Endodermal cell (in vitro differentiated cells): ENCODE results near the gene FAM174C. TPM values are rescaled to one million over a fixed set of nuclear protein-coding genes. Genes with fewer than 3 reads are reported as not detected.

Experiments used
- DNase-seq: peaks from one replicate; pipeline ENCODE4 v3.0.0-alpha.2; 2017
- H3K27ac ChIP-seq: 2 replicates; pipeline ENCODE4 v1.5.1; 2013; ENCODE audit warnings: mild to moderate bottlenecking, low read depth, low read length, moderate library complexity
- H3K27me3 ChIP-seq: 2 replicates; pipeline ENCODE4 v1.6.1; 2013; ENCODE audit warnings: mild to moderate bottlenecking, low read length, moderate library complexity; ENCODE audit not compliant: insufficient read depth, control insufficient read depth, poor library complexity, severe bottlenecking
- H3K36me3 ChIP-seq: 2 replicates; pipeline ENCODE4 v1.7.0; 2013; ENCODE audit warnings: mild to moderate bottlenecking, low read length, moderate library complexity; ENCODE audit not compliant: control insufficient read depth, insufficient read depth
- H3K4me1 ChIP-seq: one replicate; pipeline ENCODE4 v1.7.0; 2013; ENCODE audit warnings: low read length; ENCODE audit not compliant: control insufficient read depth, insufficient read depth
- H3K4me3 ChIP-seq: 2 replicates; pipeline ENCODE4 v1.5.1; 2013; ENCODE audit warnings: mild to moderate bottlenecking, low read length, moderate library complexity
- H3K9ac ChIP-seq: 2 replicates; pipeline ENCODE4 v1.6.1; 2013; ENCODE audit warnings: mild to moderate bottlenecking, low read length, moderate library complexity; ENCODE audit not compliant: poor library complexity, severe bottlenecking; ENCODE audit errors: extremely low read depth
- H3K9me3 ChIP-seq: 2 replicates; pipeline ENCODE4 v1.6.1; 2013; ENCODE audit warnings: mild to moderate bottlenecking, low read length, moderate library complexity; ENCODE audit not compliant: control insufficient read depth
- H3K27ac Mint-ChIP-seq: 2 replicates; pipeline ENCODE4 v1.8.0; 2020; ENCODE audit warnings: mixed read lengths
- H3K27me3 Mint-ChIP-seq: 2 replicates; pipeline ENCODE4 v1.8.0; 2021; ENCODE audit warnings: mild to moderate bottlenecking, mixed read lengths; ENCODE audit not compliant: insufficient read depth
- H3K36me3 Mint-ChIP-seq: 2 replicates; pipeline ENCODE4 v1.8.0; 2020; ENCODE audit warnings: low read depth, mixed read lengths
- H3K4me1 Mint-ChIP-seq: 2 replicates; pipeline ENCODE4 v1.8.0; 2020; ENCODE audit warnings: mixed read lengths
- H3K4me3 Mint-ChIP-seq: 2 replicates; pipeline ENCODE4 v1.8.0; 2020; ENCODE audit warnings: mild to moderate bottlenecking, moderate library complexity, mixed read lengths
- H3K9me3 Mint-ChIP-seq: 2 replicates; pipeline ENCODE4 v1.8.0; 2020; ENCODE audit warnings: mild to moderate bottlenecking, mixed read lengths
- CTCF ChIP-seq: fragments of 200-600 bp; sonication (generic); conservative IDR thresholded peaks from 2 replicates; pipeline ENCODE4 v1.5.0; 2021; ENCODE audit warnings: antibody characterized with exemption, mild to moderate bottlenecking
- WGBS, 2 experiments: methylation state at CpG; one replicate each; pipeline versions ENCODE4 v1.1.5 to v1.1.7; 2013; ENCODE audit warnings: missing lambda C conversion rate in 2 of 2, mixed read lengths in 1 of 2; ENCODE audit not compliant: insufficient coverage in 1 of 2, insufficient read length in 1 of 2; 5-methylcytosine and 5-hydroxymethylcytosine counted together
- total RNA-seq, 2 donors: library from RNA; stranded (reverse); fragmentation: NEBNext Ultra II Directional in 1 of 2; extraction: Animal tissue kit (Norgen Biotek cat#: 25700) in 1 of 2; gene quantifications; 2 replicates in 1 of 2; 3 replicates in 1 of 2; pipeline ENCODE4 v1.2.1, GENCODE V29; 2021

The FAM174C gene
- total RNA-seq, 2 donors from 2014 or later: 45.1 to 46.0 TPM

DNA sequence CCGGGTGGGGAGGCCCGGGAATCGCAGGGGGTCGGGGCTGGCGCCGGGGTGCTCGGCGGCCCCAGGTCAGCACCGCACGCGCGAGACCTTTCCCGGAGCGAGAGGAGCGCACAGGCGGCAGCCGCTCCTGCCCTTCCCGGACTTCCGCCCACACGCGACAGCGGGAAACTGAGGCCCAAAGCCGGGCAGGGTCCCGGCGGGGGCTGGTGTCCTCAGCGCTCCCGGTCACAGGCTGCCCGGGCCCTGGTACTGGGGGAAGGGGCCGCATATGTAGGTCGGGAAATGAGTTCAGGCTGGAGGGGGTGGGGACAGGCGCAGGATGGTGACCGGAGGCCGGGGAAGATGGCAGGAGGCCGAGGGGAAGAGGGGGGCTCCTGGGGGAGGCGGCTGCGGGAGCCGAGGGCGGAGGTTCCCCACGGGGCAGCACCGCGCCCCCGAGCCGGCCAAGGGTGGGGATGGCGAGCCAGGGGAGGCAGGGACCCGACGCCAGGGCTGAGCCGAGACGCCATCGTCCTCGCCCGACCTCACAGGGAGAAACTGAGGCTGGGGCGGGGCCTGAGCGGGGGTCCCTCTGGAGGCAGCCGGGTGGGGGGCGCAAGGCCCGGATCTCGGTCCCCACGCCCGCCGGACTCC lies 38.2 kb upstream of the FAM174C start:
- TF ChIP-seq CTCF: no peak
- H3K4me1 Mint-ChIP-seq: peaks cover 9% of the 10 kb centered on the region
- H3K36me3 ChIP-seq: peaks cover 9% of the 10 kb centered on the region
- H3K27me3 Mint-ChIP-seq: no peaks in the 10 kb centered on the region
- peak overlapping the region; percentile 78 for H3K4me3 ChIP-seq
- H3K36me3 Mint-ChIP-seq: peaks cover 11% of the 10 kb centered on the region
- peak; percentile 67 for DNase-seq
- peak overlapping the region; percentile 60 for H3K4me3 Mint-ChIP-seq
- H3K9ac ChIP-seq: peak overlapping the region; percentile 47
- H3K9me3 Mint-ChIP-seq: no peaks in the 10 kb centered on the region
- H3K27me3 ChIP-seq: no peaks in the 10 kb centered on the region
- H3K4me1 ChIP-seq: no peaks in the 10 kb centered on the region
- peak overlapping the region; percentile 57 for H3K27ac ChIP-seq
- H3K9me3 ChIP-seq: no peaks in the 10 kb centered on the region
- WGBS, 2 experiments: 1 to 3% methylated on average over 23 to 60 of the region's 60 CpGs
- no peak overlapping the region for H3K27ac Mint-ChIP-seq

DNA sequence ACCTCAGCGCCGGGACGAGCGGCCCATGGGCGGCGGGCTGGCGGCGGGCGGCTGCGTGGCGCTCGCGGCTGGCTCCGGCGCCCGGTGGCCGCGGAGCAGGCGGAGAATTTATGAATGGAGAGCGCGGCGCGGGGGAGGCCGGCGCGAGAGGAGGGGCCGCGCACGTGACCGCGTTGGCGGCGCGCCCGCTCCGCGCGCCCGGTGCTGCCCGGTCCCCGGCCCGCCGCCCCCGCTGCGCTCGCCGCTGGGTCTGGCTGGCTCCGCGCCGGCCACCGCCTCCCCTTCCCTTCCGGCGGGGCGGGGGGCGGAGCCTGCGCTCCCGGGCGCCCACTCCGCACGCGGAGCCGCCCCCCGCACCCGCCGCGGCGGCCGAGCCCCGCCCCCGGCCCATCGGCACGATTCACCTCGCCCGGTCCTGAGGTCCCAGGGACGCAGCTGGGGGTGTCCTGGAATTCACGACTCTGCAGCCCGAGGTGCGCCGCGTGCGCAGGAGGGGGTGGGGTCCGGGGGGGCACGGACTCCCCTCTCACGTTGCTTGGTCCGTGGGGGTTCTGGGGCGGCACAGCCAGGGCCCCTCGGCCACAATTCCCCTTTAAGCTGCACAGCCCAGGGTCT lies 37.5 kb upstream of the FAM174C start, which contains the start of gene CBARP:
Gene CBARP (minus strand): TSS at position 252 of the 615 bp plus-strand sequence. CDS start 1,905 bp downstream, outside the sequence.
- TF ChIP-seq CTCF: no peak
- H3K9me3 ChIP-seq: no peaks in the 10 kb centered on the region
- H3K27me3 Mint-ChIP-seq: no peaks in the 10 kb centered on the region
- peak within 1 kb of the TSS; percentile 85 for H3K27ac Mint-ChIP-seq
- H3K4me3 ChIP-seq: peak within 1 kb of the TSS; percentile 78
- H3K27me3 ChIP-seq: no peaks in the 10 kb centered on the region
- H3K9ac ChIP-seq: peak within 1 kb of the TSS; percentile 47
- peaks cover 3% of the 10 kb centered on the region for H3K36me3 ChIP-seq
- no peaks in the 10 kb centered on the region for H3K9me3 Mint-ChIP-seq
- WGBS, 2 experiments: 1% methylated on average over 18 to 87 of the region's 87 CpGs
- H3K4me1 ChIP-seq: no peaks in the 10 kb centered on the region
- H3K36me3 Mint-ChIP-seq: peaks cover 5% of the 10 kb centered on the region
- H3K27ac ChIP-seq: peak within 1 kb of the TSS; percentile 57
- peaks cover 9% of the 10 kb centered on the region for H3K4me1 Mint-ChIP-seq
- DNase-seq: peak; percentile 83
- peak within 1 kb of the TSS; percentile 76 for H3K4me3 Mint-ChIP-seq

DNA sequence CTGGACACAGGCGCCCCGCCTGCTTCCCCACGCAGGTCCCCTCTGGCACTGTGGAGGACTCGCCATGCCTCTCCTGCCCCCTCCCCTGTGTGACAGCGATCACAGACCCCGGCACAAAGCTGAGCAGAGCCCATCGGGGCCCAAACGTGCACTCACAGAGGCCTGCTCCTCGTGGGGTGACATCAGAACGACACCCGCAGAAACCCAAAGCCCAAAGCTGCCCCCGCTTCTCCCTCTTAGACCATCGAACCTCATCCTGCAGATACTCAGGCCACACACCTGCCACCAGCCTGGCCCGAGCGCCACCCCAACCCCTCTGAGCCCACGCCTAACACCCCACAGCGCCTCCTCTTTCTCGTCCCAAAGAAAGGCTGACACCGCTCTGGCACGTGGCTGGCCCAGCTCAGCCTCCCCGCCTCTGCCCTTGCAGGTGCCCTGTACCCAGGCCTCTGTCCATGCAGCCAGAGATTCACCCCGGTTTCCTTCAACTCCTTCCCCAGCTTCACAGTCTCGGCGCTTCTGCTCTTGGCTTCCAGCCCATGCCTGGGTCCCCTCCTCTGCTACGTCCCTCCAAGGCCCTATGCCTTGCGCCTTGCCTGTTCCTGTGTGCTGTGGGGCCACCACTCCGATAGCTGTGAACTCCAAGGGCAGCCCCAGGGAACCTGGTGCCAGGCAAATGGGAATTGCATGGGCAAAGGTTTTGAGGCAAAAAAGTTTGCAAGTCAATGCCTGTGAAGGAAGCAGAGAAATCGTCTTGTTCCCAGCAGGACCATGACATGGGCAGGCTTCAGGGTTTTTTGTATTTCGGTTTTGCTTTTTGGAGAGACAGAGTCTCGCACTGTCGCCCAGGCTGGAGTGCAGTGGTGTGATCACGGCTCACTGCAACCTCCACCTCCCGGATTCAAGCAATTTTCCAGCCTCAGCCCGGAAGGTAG lies 36.7 kb upstream of the FAM174C start:
- H3K9me3 Mint-ChIP-seq: no peaks in the 10 kb centered on the region
- Histone ChIP-seq H3K4me3 (peak overlapping the region; percentile 68), H3K4me1 (no peaks in the 10 kb centered on the region), H3K36me3 (peaks cover 3% of the 10 kb centered on the region), H3K9me3 (no peaks in the 10 kb centered on the region), H3K9ac (no peak overlapping the region), H3K27me3 (no peaks in the 10 kb centered on the region), H3K27ac (no peak overlapping the region)
- peak overlapping the region; percentile 76 for H3K4me3 Mint-ChIP-seq
- TF ChIP-seq CTCF: no peak
- 81 to 83% methylated on average over 27 to 34 of the region's 34 CpGs for WGBS, 2 experiments
- H3K4me1 Mint-ChIP-seq: peaks cover 9% of the 10 kb centered on the region
- peaks cover 3% of the 10 kb centered on the region for H3K36me3 Mint-ChIP-seq
- no peaks in the 10 kb centered on the region for H3K27me3 Mint-ChIP-seq
- peak; percentile 62 for DNase-seq
- peak overlapping the region; percentile 85 for H3K27ac Mint-ChIP-seq
